GM12878 (cell line): Measurements from ENCODE around the gene TXLNG. TPM values are rescaled to one million over a fixed set of nuclear protein-coding genes. Genes with fewer than 3 reads are reported as not detected.

ENCODE experiments used
- ATAC-seq: fragments of 200-7000 bp; cut with Tn5 transposase; 3 replicates; pipeline ENCODE4 v1.9.1; 2020; ENCODE audit warnings: mild to moderate bottlenecking, moderate library complexity
- BruUV-seq: library from RNA; stranded (reverse); fragments of 400-500 nt; replicated peaks from 2 replicates; lab custom pipeline; 2021; lab: Mats Ljungman, UMichigan
- CTCF ChIA-PET: fragments of 300-600 bp; sonication (Branson Sonifier 250); formaldehyde crosslinking; extraction: SDS; loops from one replicate; lab custom pipeline; 2021; ENCODE audit warnings: inconsistent platforms; lab: Yijun Ruan, JAX
- POLR2A ChIA-PET: fragments of 350-600 bp; formaldehyde crosslinking; extraction: SDS; loops from one replicate; lab custom pipeline; 2021; ENCODE audit warnings: inconsistent platforms; lab: Charles Lee
- RAD21 ChIA-PET: fragments of 300-600 bp; sonication (Branson Sonifier 250); formaldehyde crosslinking; loops from one replicate; lab custom pipeline; 2023; ENCODE audit warnings: antibody characterized with exemption; ENCODE audit not compliant: unreplicated experiment; lab: Charles Lee
- SMC1A ChIA-PET: fragments of 300-600 bp; sonication (Branson Sonifier 250); formaldehyde crosslinking; loops from one replicate; lab custom pipeline; 2023; ENCODE audit not compliant: unreplicated experiment, uncharacterized antibody; lab: Charles Lee
- DNase-seq: peaks from one replicate; pipeline ENCODE4 v3.0.0-alpha.2; 2011; ENCODE audit warnings: low read depth, low spot score
- FAIRE-seq: peaks from 3 replicates; lab custom pipeline; 2011; peaks lifted over from hg19 to GRCh38; lab: Jason Lieb, UNC
- H2AFZ ChIP-seq: 2 replicates; pipeline ENCODE4 v1.6.0; 2011; ENCODE audit warnings: low read depth, low read length, control low read depth; ENCODE audit not compliant: control insufficient read depth
- H3K27ac ChIP-seq: 2 replicates; pipeline ENCODE4 v1.5.1; 2011; ENCODE audit warnings: control low read depth; ENCODE audit not compliant: control insufficient read depth, insufficient read depth
- H3K27me3 ChIP-seq, 2 experiments: replicated peaks in 1 of 2; 2 replicates each; pipeline versions ENCODE4 v1.6.0 to v1.6.1; 2011; ENCODE audit warnings: low read length in 1 of 2; ENCODE audit not compliant: control insufficient read depth in 2 of 2, insufficient read depth in 2 of 2
- H3K36me3 ChIP-seq, 2 experiments: 2 replicates each; pipeline ENCODE4 v1.5.1; 2011; ENCODE audit warnings: low read length in 1 of 2; ENCODE audit not compliant: control insufficient read depth in 2 of 2, insufficient read depth in 2 of 2
- H3K4me1 ChIP-seq: 2 replicates; pipeline ENCODE4 v1.6.1; 2011; ENCODE audit warnings: mild to moderate bottlenecking, low read length, moderate library complexity, mixed read lengths; ENCODE audit not compliant: control insufficient read depth, insufficient read depth
- H3K4me2 ChIP-seq: 2 replicates; pipeline ENCODE4 v1.6.0; 2011; ENCODE audit warnings: control low read depth; ENCODE audit not compliant: control insufficient read depth, insufficient read depth
- H3K4me3 ChIP-seq: fragments of 200-600 bp; sonication (generic); 2 replicates; pipeline ENCODE4 v1.5.1; 2016
- H3K79me2 ChIP-seq: 2 replicates; pipeline ENCODE4 v1.6.0; 2011; ENCODE audit warnings: low read length; ENCODE audit not compliant: control insufficient read depth, insufficient read depth
- H3K9ac ChIP-seq: 2 replicates; pipeline ENCODE4 v1.8.0; 2011; ENCODE audit warnings: low read length, control low read depth, mixed read lengths; ENCODE audit not compliant: control insufficient read depth, insufficient read depth
- H3K9me3 ChIP-seq: replicated peaks from 3 replicates; pipeline ENCODE4 v1.5.1; 2011; ENCODE audit warnings: mild to moderate bottlenecking, low read length; ENCODE audit not compliant: control insufficient read depth, insufficient read depth
- H4K20me1 ChIP-seq: 2 replicates; pipeline ENCODE4 v1.6.0; 2011; ENCODE audit not compliant: control insufficient read depth, insufficient read depth
- ATF2 ChIP-seq: IDR thresholded peaks from 2 replicates; pipeline ENCODE4 v1.6.1; 2012; ENCODE audit warnings: low read length, inconsistent platforms
- ATF3 ChIP-seq: IDR thresholded peaks from 2 replicates; pipeline ENCODE4 v1.6.1; 2011; ENCODE audit warnings: low read depth, mild to moderate bottlenecking, low read length, moderate library complexity, borderline replicate concordance; ENCODE audit errors: extremely low read depth
- CUX1 ChIP-seq: IDR thresholded peaks from 2 replicates; pipeline ENCODE4 v1.6.1; 2012; ENCODE audit warnings: improper control_type of control experiment, low read depth, low read length; ENCODE audit not compliant: insufficient replicate concordance
- EGR1 ChIP-seq, 2 experiments: IDR thresholded peaks; 1 replicate in 1 of 2; 2 replicates in 1 of 2; pipeline ENCODE4 v1.6.1; 2011 to 2012; ENCODE audit warnings: low read depth in 2 of 2, low read length in 2 of 2, borderline replicate concordance in 1 of 2, mild to moderate bottlenecking in 1 of 2, moderate library complexity in 1 of 2
- whole genome bisulfite sequencing: methylation state at CpG from one replicate; pipeline ENCODE4 v1.1.6; 2016; ENCODE audit warnings: low lambda C conversion rate; ENCODE audit not compliant: insufficient replicate concordance, insufficient coverage; ENCODE audit errors: missing lambda C conversion rate; 5-methylcytosine and 5-hydroxymethylcytosine counted together
- in situ Hi-C: fragments of 300-500 bp; cut with MboI; formaldehyde crosslinking; loops from 9 replicates; pipeline ENCODE4 v1.14.3; 2018; ENCODE audit warnings: mixed read lengths
- intact Hi-C: fragments of 100-400 bp; cut with micrococcal nuclease; formaldehyde crosslinking; loops from one replicate; pipeline ENCODE4 v1.14.2; 2022; ENCODE audit not compliant: unreplicated experiment
- polyA plus RNA-seq, 11 experiments: library from polyadenylated mRNA; depleted of rRNA in 4 of 11; unstranded in 6 of 11; stranded (reverse) in 5 of 11; fragments of >200 nt; fragmentation: Nextera tagmentation in 4 of 11; fragmentation: Illumina TruSeq in 1 of 11; extraction: Ambion mirVana in 4 of 11; extraction: Trizol in 1 of 11; gene quantifications; 1 replicate in 1 of 11; 2 replicates in 10 of 11; pipeline versions ENCODE4 v1.2.1 to v1.2.3, GENCODE V29; 2011 to 2016; ENCODE audit warnings: inconsistent platforms in 2 of 11, missing spikeins in 2 of 11, low read depth in 1 of 11
- total RNA-seq, 4 experiments: library from RNA; depleted of rRNA in 3 of 4; stranded (reverse); fragments of >200 nt in 3 of 4; fragmentation: Illumina TruSeq in 1 of 4; extraction: Trizol in 1 of 4; gene quantifications; 2 replicates each; pipeline versions ENCODE4 v1.2.1 to v1.2.3, GENCODE V29; 2013 to 2021

The TXLNG gene
- total and polyA plus RNA-seq, 10 of the 15 experiments (the other 5 are each of a cell fraction or from before 2014, with no cell fraction given) = 9.9 to 40.7 (median 19.5) TPM

GRCh38 chrX:16838202-16839066, 52.2 kb downstream of the TXLNG start:
- H3K9me3 ChIP-seq = no peaks in the 10 kb centered on the region
- no peak overlapping the region for H3K4me3 ChIP-seq
- H2AFZ ChIP-seq = no peak overlapping the region
- SMC1A ChIA-PET = no interaction called here
- no peak for TF ChIP-seq EGR1 (IDR thresholded peaks at IDR 0.05; ENCODE audit: borderline replicate concordance in 1 of 2, low read depth in 2 of 2, low read length in 2 of 2)
- no peak for TF ChIP-seq ATF3
- TF ChIP-seq ATF2 = no peak
- TF ChIP-seq CUX1 = no peak
- TF ChIP-seq, all 136 proteins: peak for 0
- 93% methylated on average over 11 of the region's 11 CpGs for WGBS
- in situ Hi-C loops = no loop called here
- ChIA-PET CTCF (interaction anchor here (0.9 kb wide), 2 partner anchors 12 to 55 kb away, joined by 3 to 4 read pairs; no protein-coding TSS in a partner anchor), RAD21 (interaction anchor here (0.6 kb wide), 1 partner anchor 305 kb away, joined by 3 read pairs; no protein-coding TSS in a partner anchor), POLR2A (no interaction called here)
- H3K27ac ChIP-seq = no peak overlapping the region
- no peak overlapping the region for H3K4me2 ChIP-seq
- DNase-seq = no peak
- FAIRE-seq = no peak
- H3K27me3 ChIP-seq = no peaks in the 10 kb centered on the region
- BruUV-seq = no TSS peak
- intact Hi-C loops = no loop called here
- no peak for ATAC-seq
- no peaks in the 10 kb centered on the region for H3K4me1 ChIP-seq
- no peaks in the 10 kb centered on the region for H4K20me1 ChIP-seq
- no peaks in the 10 kb centered on the region for H3K79me2 ChIP-seq
- H3K36me3 ChIP-seq = peaks cover 11 to 27% of the 10 kb centered on the region in 2 experiments; a peak in 3 of 4 replicates
- H3K9ac ChIP-seq = no peak overlapping the region
